ENCODE results near the gene MAPKAPK2. TPM values are rescaled to one million over a fixed set of nuclear protein-coding genes. Genes with fewer than 3 reads are reported as not detected.

Gene MAPKAPK2
- total RNA-seq, 1 experiment from 2014 or later, result 54.9 TPM

DNA sequence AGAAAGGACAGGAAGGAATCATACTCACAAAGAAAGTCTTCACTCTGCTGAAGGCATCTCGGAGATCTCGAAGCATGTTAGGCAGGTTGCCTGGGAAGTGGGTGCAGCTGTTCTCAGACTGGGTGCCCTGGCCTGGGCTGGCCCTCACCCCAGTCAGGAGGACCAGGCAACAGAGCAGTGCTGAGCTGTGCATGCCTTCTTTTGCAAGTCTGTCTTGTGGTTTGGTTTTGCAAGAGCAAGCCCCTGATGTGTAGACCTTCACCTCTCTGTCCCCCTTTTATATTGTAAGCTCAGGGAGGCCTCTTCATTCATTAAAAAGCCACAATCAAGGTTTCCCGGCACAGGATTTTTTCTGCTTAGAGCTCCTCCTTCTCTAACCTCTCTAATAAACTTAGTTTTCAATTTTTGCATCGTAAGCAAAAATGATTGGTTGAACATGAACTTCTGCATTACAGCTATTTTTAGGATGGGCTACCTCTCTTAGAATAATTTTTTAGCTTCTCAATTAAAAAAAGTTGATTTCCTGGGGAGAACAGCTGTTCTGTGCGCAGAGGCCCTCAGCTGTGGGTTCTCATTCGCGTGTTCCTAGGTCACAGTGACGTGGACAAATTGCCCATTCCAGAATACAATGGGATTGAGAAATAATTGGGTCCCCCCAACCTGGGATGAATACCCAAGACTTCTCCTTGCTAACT lies 87.7 kb downstream of the MAPKAPK2 start, which contains the start of gene IL10:
Gene IL10, minus strand, starts transcription at position 252 of the 695 bp plus-strand sequence. Its CDS starts 59 bp downstream, at position 193.
- ChIA-PET CTCF (interaction anchor here (1.1 to 3.8 kb wide), 3 partner anchors 11 to 37 kb away, joined by 3 to 16 read pairs (median 3); no protein-coding TSS in a partner anchor), POLR2A (no interaction called here)
- ATAC-seq, result no peak

More for the DNA sequence above, 87.7 kb downstream of the MAPKAPK2 start, which contains the start of gene IL10:
- Mint-ChIP-seq H3K9me3 (no peaks in the 10 kb centered on the region), H3K27me3 (ENCODE audit: low read depth) (peaks cover 4% of the 10 kb centered on the region), H3K4me3 (no peak within 1 kb of the TSS), H3K27ac (no peak within 1 kb of the TSS), H3K36me3 (no peaks in the 10 kb centered on the region), H3K4me1 (peaks cover 28% of the 10 kb centered on the region)
- TF ChIP-seq, protein P1, sequence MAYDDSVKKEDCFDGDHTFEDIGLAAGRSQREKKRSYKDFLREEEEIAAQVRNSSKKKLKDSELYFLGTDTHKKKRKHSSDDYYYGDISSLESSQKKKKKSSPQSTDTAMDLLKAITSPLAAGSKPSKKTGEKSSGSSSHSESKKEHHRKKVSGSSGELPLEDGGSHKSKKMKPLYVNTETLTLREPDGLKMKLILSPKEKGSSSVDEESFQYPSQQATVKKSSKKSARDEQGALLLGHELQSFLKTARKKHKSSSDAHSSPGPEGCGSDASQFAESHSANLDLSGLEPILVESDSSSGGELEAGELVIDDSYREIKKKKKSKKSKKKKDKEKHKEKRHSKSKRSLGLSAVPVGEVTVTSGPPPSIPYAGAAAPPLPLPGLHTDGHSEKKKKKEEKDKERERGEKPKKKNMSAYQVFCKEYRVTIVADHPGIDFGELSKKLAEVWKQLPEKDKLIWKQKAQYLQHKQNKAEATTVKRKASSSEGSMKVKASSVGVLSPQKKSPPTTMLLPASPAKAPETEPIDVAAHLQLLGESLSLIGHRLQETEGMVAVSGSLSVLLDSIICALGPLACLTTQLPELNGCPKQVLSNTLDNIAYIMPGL (CRISPR knock-in tag; IDR thresholded peaks at IDR 0.05), result no peak
- TF ChIP-seq SOX15 (CRISPR knock-in tag; IDR thresholded peaks at IDR 0.05) (no peak), ZNF416 (CRISPR knock-in tag; IDR thresholded peaks at IDR 0.05) (no peak), NR3C1 (CRISPR knock-in tag; conservative IDR thresholded peaks at IDR 0.05; ENCODE audit: low read depth) (no peak), HMGA2 (CRISPR knock-in tag; IDR thresholded peaks at IDR 0.05) (no peak), CREM (CRISPR knock-in tag; IDR thresholded peaks at IDR 0.05) (no peak), ZNF121 (CRISPR knock-in tag; IDR thresholded peaks at IDR 0.05) (no peak), EMX1 (CRISPR knock-in tag; IDR thresholded peaks at IDR 0.05) (no peak), FOXJ3 (CRISPR knock-in tag; IDR thresholded peaks at IDR 0.05; ENCODE audit: borderline replicate concordance) (no peak)
- TF ChIP-seq, protein P2, sequence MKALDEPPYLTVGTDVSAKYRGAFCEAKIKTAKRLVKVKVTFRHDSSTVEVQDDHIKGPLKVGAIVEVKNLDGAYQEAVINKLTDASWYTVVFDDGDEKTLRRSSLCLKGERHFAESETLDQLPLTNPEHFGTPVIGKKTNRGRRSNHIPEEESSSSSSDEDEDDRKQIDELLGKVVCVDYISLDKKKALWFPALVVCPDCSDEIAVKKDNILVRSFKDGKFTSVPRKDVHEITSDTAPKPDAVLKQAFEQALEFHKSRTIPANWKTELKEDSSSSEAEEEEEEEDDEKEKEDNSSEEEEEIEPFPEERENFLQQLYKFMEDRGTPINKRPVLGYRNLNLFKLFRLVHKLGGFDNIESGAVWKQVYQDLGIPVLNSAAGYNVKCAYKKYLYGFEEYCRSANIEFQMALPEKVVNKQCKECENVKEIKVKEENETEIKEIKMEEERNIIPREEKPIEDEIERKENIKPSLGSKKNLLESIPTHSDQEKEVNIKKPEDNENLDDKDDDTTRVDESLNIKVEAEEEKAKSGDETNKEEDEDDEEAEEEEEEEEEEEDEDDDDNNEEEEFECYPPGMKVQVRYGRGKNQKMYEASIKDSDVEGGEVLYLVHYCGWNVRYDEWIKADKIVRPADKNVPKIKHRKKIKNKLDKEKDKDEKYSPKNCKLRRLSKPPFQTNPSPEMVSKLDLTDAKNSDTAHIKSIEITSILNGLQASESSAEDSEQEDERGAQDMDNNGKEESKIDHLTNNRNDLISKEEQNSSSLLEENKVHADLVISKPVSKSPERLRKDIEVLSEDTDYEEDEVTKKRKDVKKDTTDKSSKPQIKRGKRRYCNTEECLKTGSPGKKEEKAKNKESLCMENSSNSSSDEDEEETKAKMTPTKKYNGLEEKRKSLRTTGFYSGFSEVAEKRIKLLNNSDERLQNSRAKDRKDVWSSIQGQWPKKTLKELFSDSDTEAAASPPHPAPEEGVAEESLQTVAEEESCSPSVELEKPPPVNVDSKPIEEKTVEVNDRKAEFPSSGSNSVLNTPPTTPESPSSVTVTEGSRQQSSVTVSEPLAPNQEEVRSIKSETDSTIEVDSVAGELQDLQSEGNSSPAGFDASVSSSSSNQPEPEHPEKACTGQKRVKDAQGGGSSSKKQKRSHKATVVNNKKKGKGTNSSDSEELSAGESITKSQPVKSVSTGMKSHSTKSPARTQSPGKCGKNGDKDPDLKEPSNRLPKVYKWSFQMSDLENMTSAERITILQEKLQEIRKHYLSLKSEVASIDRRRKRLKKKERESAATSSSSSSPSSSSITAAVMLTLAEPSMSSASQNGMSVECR (CRISPR knock-in tag; IDR thresholded peaks at IDR 0.05; ENCODE audit: borderline replicate concordance), result no peak
- TF ChIP-seq, protein P3, sequence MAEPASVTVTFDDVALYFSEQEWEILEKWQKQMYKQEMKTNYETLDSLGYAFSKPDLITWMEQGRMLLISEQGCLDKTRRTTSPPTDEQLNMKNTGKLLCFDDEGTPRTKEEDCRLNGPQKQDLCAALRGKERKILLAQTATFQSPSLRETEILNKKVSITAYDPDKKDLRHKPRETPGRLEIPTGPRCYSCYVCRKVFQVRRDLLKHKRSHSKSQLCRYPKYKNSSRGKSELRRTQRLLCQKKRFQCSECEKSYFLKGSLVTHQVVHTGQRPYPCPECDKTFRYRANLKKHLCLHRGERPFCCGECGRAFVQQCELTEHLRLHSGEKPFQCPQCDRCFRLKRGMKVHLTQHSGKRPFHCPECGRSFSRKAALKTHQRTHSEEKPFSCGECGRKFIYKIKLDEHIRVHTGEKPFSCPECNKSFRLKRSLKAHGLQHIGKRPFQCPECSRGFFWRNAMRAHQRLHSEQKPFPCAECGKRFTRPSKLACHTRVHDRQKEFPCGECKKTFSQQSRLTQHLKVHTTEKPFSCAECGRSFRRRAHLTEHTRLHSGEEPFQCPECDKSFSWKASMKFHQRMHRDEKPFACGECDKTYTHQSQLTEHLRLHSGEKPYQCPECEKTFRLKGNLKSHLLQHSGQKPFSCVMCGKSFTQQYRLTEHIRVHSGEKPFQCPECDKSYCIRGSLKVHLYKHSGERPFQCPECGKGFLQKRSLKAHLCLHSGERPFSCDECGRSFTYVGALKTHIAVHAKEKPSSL (CRISPR knock-in tag; conservative IDR thresholded peaks at IDR 0.05), result no peak
- TF ChIP-seq, protein P4, sequence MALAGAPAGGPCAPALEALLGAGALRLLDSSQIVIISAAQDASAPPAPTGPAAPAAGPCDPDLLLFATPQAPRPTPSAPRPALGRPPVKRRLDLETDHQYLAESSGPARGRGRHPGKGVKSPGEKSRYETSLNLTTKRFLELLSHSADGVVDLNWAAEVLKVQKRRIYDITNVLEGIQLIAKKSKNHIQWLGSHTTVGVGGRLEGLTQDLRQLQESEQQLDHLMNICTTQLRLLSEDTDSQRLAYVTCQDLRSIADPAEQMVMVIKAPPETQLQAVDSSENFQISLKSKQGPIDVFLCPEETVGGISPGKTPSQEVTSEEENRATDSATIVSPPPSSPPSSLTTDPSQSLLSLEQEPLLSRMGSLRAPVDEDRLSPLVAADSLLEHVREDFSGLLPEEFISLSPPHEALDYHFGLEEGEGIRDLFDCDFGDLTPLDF (CRISPR knock-in tag; IDR thresholded peaks at IDR 0.05), result no peak
- TF ChIP-seq, protein P5, sequence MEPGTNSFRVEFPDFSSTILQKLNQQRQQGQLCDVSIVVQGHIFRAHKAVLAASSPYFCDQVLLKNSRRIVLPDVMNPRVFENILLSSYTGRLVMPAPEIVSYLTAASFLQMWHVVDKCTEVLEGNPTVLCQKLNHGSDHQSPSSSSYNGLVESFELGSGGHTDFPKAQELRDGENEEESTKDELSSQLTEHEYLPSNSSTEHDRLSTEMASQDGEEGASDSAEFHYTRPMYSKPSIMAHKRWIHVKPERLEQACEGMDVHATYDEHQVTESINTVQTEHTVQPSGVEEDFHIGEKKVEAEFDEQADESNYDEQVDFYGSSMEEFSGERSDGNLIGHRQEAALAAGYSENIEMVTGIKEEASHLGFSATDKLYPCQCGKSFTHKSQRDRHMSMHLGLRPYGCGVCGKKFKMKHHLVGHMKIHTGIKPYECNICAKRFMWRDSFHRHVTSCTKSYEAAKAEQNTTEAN (CRISPR knock-in tag; IDR thresholded peaks at IDR 0.05), result no peak
- no peak for DNase-seq (ENCODE audit: low spot score)
